ENCODE results near the gene SAPCD1.

- TF ChIP-seq NFRKB (IDR thresholded peaks at IDR 0.05) (no peak), CTBP1 (IDR thresholded peaks at IDR 0.05; ENCODE audit: borderline replicate concordance) (no peak), ZNF384 (IDR thresholded peaks at IDR 0.05) (no peak), FOXM1 (IDR thresholded peaks at IDR 0.05; ENCODE audit: borderline replicate concordance) (no peak), ELF4 (IDR thresholded peaks at IDR 0.05) (no peak), FOXA1 (IDR thresholded peaks at IDR 0.05) (no peak), SUZ12 (IDR thresholded peaks at IDR 0.05) (no peak), TARDBP (IDR thresholded peaks at IDR 0.05) (no peak), PKNOX1 (IDR thresholded peaks at IDR 0.05) (no peak), BHLHE40 (IDR thresholded peaks at IDR 0.05; ENCODE audit: borderline replicate concordance) (no peak), ARNT (IDR thresholded peaks at IDR 0.05) (no peak), L3MBTL2 (conservative IDR thresholded peaks at IDR 0.05) (no peak), FOXK2 (IDR thresholded peaks at IDR 0.05) (no peak), LEF1 (IDR thresholded peaks at IDR 0.05; ENCODE audit: borderline replicate concordance) (no peak)
Observed at GRCh38 chr6:31784098-31784925, 21.9 kb downstream of the SAPCD1 start.
